Kidney (tissue), 14 donors: ENCODE measurements around the gene ALDH1B1. TPM values are rescaled to one million over a fixed set of nuclear protein-coding genes. Genes with fewer than 3 reads are reported as not detected.

ENCODE experiments used
- DNase-seq, 5 donors: peaks; one replicate each; pipeline ENCODE4 v3.0.0-alpha.2; 2013 to 2020
- FAIRE-seq: peaks from 2 replicates; lab custom pipeline; 2012; peaks lifted over from hg19 to GRCh38; lab: Jason Lieb, UNC
- H3K27ac ChIP-seq, 2 donors: one replicate each; pipeline ENCODE4 v1.7.0; 2013; ENCODE audit warnings: low read depth in 2 of 2, low read length in 2 of 2, inconsistent platforms in 1 of 2
- H3K27me3 ChIP-seq: one replicate; pipeline ENCODE4 v1.7.1; 2013; ENCODE audit warnings: low read length, inconsistent platforms; ENCODE audit not compliant: control insufficient read depth, insufficient read depth
- H3K36me3 ChIP-seq, 3 donors: one replicate each; pipeline versions ENCODE4 v1.7.0 to v1.7.1; 2013; ENCODE audit warnings: low read length in 3 of 3, control low read depth in 1 of 3, inconsistent platforms in 1 of 3; ENCODE audit not compliant: insufficient read depth in 3 of 3, control insufficient read depth in 2 of 3
- H3K4me1 ChIP-seq, 3 donors: one replicate each; pipeline versions ENCODE4 v1.7.0 to v1.7.1; 2013; ENCODE audit warnings: low read length in 3 of 3, inconsistent platforms in 1 of 3, low read depth in 1 of 3; ENCODE audit not compliant: control insufficient read depth in 2 of 3, insufficient read depth in 2 of 3
- H3K4me3 ChIP-seq, 3 donors: one replicate each; pipeline versions ENCODE4 v1.7.0 to v1.8.1; 2013; ENCODE audit warnings: low read length in 3 of 3, control low read depth in 1 of 3, inconsistent platforms in 1 of 3
- H3K9ac ChIP-seq, 3 donors: one replicate each; pipeline versions ENCODE4 v1.7.0 to v1.7.1; 2013; ENCODE audit warnings: low read length in 3 of 3, control low read depth in 1 of 3, inconsistent platforms in 1 of 3
- H3K9me3 ChIP-seq, 3 donors: one replicate each; pipeline versions ENCODE4 v1.7.0 to v1.7.1; 2013; ENCODE audit warnings: low read length in 3 of 3, control low read depth in 1 of 3, inconsistent platforms in 1 of 3; ENCODE audit not compliant: control insufficient read depth in 2 of 3, insufficient read depth in 1 of 3
- intact Hi-C: fragments of 100-400 bp; cut with DNase I; formaldehyde crosslinking; loops from one replicate; pipeline ENCODE4 v1.11.1; 2022
- polyA plus RNA-seq: library from polyadenylated mRNA; stranded (reverse); fragments of 350-450 nt; fragmentation: Illumina TruSeq; extraction: RNeasy Lipid Tissue Mini Kit (QIAGEN cat#74804); gene quantifications from one replicate; pipeline ENCODE4 v1.2.3, GENCODE V29; 2014; ENCODE audit warnings: low read depth, low replicate concordance; ENCODE audit not compliant: insufficient read depth
- total RNA-seq: library from RNA; stranded (reverse); fragmentation: NEBNext Ultra II Directional; extraction: Animal tissue kit (Norgen Biotek cat#: 25700); gene quantifications from one replicate; pipeline ENCODE4 v1.2.1, GENCODE V29; 2021
- TF ChIP-seq, protein P1 (sequence below): IDR thresholded peaks from 3 replicates; pipeline ENCODE4 v1.5.1; 2012; ENCODE audit warnings: mild to moderate bottlenecking, moderate library complexity, borderline replicate concordance; ENCODE audit not compliant: insufficient read depth; ENCODE audit errors: extremely low read depth
- donor health status: control.
- donor health status: control.
- donor health status: control.
- donor health status: control.
- donor health status: control.
- donor health status: DM: yes; HTN: yes; CAD: no.
- donor health status: Normal renal cell carcinoma (clear cell type).

ALDH1B1 gene
- total and polyA plus RNA-seq, 2 donors from 2014 or later = 37.7 to 74.7 TPM

DNA sequence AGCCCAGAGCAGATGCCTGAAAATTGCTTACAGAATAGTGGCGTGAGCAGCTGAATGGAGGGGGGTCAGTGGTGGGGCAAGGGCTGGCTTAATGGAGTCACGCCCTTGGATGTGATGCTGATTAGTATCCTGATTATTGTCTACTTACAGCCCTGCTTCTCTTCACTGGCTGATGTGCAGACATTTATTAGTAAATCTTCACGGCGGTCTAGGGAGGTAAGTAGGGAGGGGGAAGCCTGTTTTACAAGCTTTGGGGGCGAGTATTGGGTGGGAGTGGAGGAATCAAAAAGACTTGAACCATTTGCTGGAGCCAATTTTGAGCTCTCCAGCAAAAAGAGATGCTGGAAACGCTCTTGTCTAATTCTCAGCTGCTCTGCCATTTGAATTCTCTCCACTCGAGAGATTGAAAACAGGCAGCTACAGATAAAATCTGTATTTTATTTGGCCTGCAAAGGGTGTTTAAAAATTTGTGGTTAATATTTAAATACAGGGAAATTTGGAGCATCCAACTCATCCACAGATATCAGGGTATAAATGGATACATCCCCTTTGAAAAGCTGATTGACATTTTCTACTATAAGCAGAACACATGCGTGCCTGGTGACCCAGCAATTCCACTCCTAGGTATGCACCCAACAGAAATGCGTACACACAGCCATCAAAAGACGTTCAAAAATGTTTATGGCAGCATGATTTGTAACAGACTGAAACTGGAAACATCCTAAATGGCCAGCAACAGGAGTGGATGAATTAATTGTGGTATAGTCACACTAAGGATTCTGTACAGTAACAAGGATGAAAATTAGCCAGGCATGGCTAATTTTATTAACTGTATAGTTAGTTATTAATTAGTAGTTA, 19.5 kb upstream of the ALDH1B1 start:
- no peak overlapping the region for H3K9ac ChIP-seq
- H3K36me3 ChIP-seq = no peaks in the 10 kb centered on the region
- DNase-seq (peak in 1 of 5 donors; percentile 38), FAIRE-seq (no peak)
- H3K27ac ChIP-seq = no peak overlapping the region
- H3K4me1 ChIP-seq = peaks cover 0 to 2% (median 0%) of the 10 kb centered on the region in 3 donors
- no peaks in the 10 kb centered on the region for H3K27me3 ChIP-seq
- TF ChIP-seq, protein P1, sequence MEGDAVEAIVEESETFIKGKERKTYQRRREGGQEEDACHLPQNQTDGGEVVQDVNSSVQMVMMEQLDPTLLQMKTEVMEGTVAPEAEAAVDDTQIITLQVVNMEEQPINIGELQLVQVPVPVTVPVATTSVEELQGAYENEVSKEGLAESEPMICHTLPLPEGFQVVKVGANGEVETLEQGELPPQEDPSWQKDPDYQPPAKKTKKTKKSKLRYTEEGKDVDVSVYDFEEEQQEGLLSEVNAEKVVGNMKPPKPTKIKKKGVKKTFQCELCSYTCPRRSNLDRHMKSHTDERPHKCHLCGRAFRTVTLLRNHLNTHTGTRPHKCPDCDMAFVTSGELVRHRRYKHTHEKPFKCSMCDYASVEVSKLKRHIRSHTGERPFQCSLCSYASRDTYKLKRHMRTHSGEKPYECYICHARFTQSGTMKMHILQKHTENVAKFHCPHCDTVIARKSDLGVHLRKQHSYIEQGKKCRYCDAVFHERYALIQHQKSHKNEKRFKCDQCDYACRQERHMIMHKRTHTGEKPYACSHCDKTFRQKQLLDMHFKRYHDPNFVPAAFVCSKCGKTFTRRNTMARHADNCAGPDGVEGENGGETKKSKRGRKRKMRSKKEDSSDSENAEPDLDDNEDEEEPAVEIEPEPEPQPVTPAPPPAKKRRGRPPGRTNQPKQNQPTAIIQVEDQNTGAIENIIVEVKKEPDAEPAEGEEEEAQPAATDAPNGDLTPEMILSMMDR = no peak
- H3K4me3 ChIP-seq = no peak overlapping the region
- H3K9me3 ChIP-seq = no peaks in the 10 kb centered on the region
- intact Hi-C loops = no loop called here

- no peaks in the 10 kb centered on the region for H3K36me3 ChIP-seq
Observed at GRCh38 chr9:38373679-38374078, 18.8 kb upstream of the ALDH1B1 start.

GRCh38 chr9:38374847-38375571, 17.5 kb upstream of the ALDH1B1 start:
- no peak for DNase-seq
- Histone ChIP-seq H3K36me3 (no peaks in the 10 kb centered on the region), H3K4me3 (no peak overlapping the region), H3K9ac (no peak overlapping the region), H3K9me3 (no peaks in the 10 kb centered on the region), H3K27ac (no peak overlapping the region), H3K27me3 (no peaks in the 10 kb centered on the region), H3K4me1 (peaks cover 0 to 2% (median under 1%) of the 10 kb centered on the region in 3 donors)
- intact Hi-C loops = no loop called here
- TF ChIP-seq, protein P1 = no peak
- FAIRE-seq = no peak

More at GRCh38 chr9:38373679-38374078, 18.8 kb upstream of the ALDH1B1 start:
- Histone ChIP-seq H3K9ac (no peak overlapping the region), H3K27me3 (no peaks in the 10 kb centered on the region), H3K9me3 (no peaks in the 10 kb centered on the region), H3K4me3 (no peak overlapping the region), H3K4me1 (peaks cover 0 to 2% (median 0%) of the 10 kb centered on the region in 3 donors), H3K27ac (no peak overlapping the region)
- TF ChIP-seq, protein P1 = no peak
- DNase-seq = peak in 1 of 5 donors; percentile 11
- intact Hi-C loops = no loop called here
- FAIRE-seq = no peak
